Smooth muscle cell (in vitro differentiated cells): ENCODE measurements around the gene PAX7. TPM values are rescaled to one million over a fixed set of nuclear protein-coding genes. Genes with fewer than 3 reads are reported as not detected.

ENCODE experiments used
- DNase-seq: peaks from one replicate; lab custom pipeline; 2025; ENCODE audit not compliant: unreplicated experiment; lab: John Stamatoyannopoulos, UW
- H2AFZ ChIP-seq: fragments of 200-600 bp; sonication (generic); 2 replicates; pipeline ENCODE4 v1.6.0; 2016; ENCODE audit warnings: antibody characterized with exemption, low read depth, mild to moderate bottlenecking
- H3F3A ChIP-seq: fragments of 200-600 bp; sonication (generic); 2 replicates; pipeline ENCODE4 v1.6.0; 2017; ENCODE audit warnings: antibody characterized with exemption, low read depth
- H3K27ac ChIP-seq: fragments of 200-600 bp; sonication (generic); 2 replicates; pipeline ENCODE4 v1.5.1; 2016; ENCODE audit warnings: low read depth, mild to moderate bottlenecking
- H3K27me3 ChIP-seq: fragments of 200-600 bp; sonication (generic); 2 replicates; pipeline ENCODE4 v1.6.1; 2016; ENCODE audit warnings: low read depth, mild to moderate bottlenecking
- H3K36me3 ChIP-seq: fragments of 200-600 bp; sonication (generic); 2 replicates; pipeline ENCODE4 v1.5.1; 2016; ENCODE audit warnings: low read depth
- H3K4me1 ChIP-seq: fragments of 200-600 bp; sonication (generic); 2 replicates; pipeline ENCODE4 v1.5.1; 2016; ENCODE audit warnings: low read depth
- H3K4me2 ChIP-seq: fragments of 200-600 bp; sonication (generic); 2 replicates; pipeline ENCODE4 v1.6.0; 2016; ENCODE audit warnings: mild to moderate bottlenecking
- H3K4me3 ChIP-seq: fragments of 200-600 bp; sonication (generic); 2 replicates; pipeline ENCODE4 v1.5.1; 2016; ENCODE audit warnings: mild to moderate bottlenecking
- H3K79me2 ChIP-seq: fragments of 200-600 bp; sonication (generic); 2 replicates; pipeline ENCODE4 v1.6.0; 2016; ENCODE audit warnings: low read depth, mild to moderate bottlenecking
- H3K9ac ChIP-seq: fragments of 200-600 bp; sonication (generic); 2 replicates; pipeline ENCODE4 v1.6.0; 2016; ENCODE audit warnings: low read depth
- H3K9me3 ChIP-seq: fragments of 200-600 bp; sonication (generic); replicated peaks from 2 replicates; pipeline ENCODE4 v1.5.1; 2016; ENCODE audit warnings: low read depth
- H4K20me1 ChIP-seq: fragments of 200-600 bp; sonication (generic); 2 replicates; pipeline ENCODE4 v1.6.0; 2016; ENCODE audit warnings: low read depth
- CTCF ChIP-seq: fragments of 200-600 bp; sonication (generic); IDR thresholded peaks from 2 replicates; pipeline ENCODE4 v1.5.1; 2017; ENCODE audit warnings: borderline replicate concordance, mild to moderate bottlenecking, antibody characterized with exemption; ENCODE audit not compliant: insufficient read depth, poor library complexity, severe bottlenecking
- WGBS: methylation state at CpG from one replicate; pipeline ENCODE4 v1.1.7; 2016; ENCODE audit warnings: low lambda C conversion rate; 5-methylcytosine and 5-hydroxymethylcytosine counted together
- polyA plus RNA-seq: library from polyadenylated mRNA; unstranded; fragments of >200 nt; fragmentation: Nextera tagmentation; extraction: Ambion mirVana; gene quantifications from 2 replicates; pipeline ENCODE4 v1.2.1, GENCODE V29; 2016
- total RNA-seq: library from RNA; depleted of rRNA; stranded (reverse); fragments of >200 nt; gene quantifications from 2 replicates; pipeline ENCODE4 v1.2.3, GENCODE V29; 2014

Gene PAX7
- total and polyA plus RNA-seq, 2 experiments from 2014 or later: not detected

- H3K9ac ChIP-seq: no peak overlapping the region
- DNase-seq: no peak
- no peaks in the 10 kb centered on the region for H3K4me1 ChIP-seq
- H3K27me3 ChIP-seq: peaks cover 41% of the 10 kb centered on the region
- H2AFZ ChIP-seq: no peak overlapping the region
- TF ChIP-seq CTCF: no peak
- H3K4me2 ChIP-seq: no peak overlapping the region
- H3K79me2 ChIP-seq: no peaks in the 10 kb centered on the region
- H3K36me3 ChIP-seq: no peaks in the 10 kb centered on the region
- H3K27ac ChIP-seq: no peak overlapping the region
- H3K9me3 ChIP-seq: no peaks in the 10 kb centered on the region
- no peaks in the 10 kb centered on the region for H4K20me1 ChIP-seq
- no peak overlapping the region for H3K4me3 ChIP-seq
- H3F3A ChIP-seq: no peaks in the 10 kb centered on the region
- 63% methylated on average over 3 of the region's 3 CpGs for WGBS
Observed at GRCh38 chr1:18776777-18777176, 146.1 kb downstream of the PAX7 start.

- no peak overlapping the region for H3K27ac ChIP-seq
- WGBS: 82% methylated on average over 6 of the region's 6 CpGs
Observed at GRCh38 chr1:18778437-18778836, 147.8 kb downstream of the PAX7 start.

DNA sequence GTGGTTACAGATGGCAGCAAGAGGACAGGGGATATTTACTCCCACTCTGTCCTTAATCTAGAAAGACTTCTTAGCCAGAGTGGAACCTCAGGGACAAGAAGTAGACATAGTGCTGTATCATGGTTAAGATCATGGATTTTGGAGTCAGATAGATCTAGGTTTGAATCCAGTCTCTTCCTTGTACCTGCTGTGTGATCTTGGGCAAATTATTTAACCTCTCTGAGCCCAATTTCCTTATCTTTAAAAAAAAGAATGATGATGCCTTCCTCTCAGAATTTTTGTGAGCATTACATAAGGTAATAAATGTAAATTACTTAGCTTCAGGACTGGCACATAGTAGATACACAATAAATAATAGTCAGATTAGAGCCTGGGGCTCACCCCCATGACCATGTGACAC is 150.4 kb downstream of the PAX7 start:
- TF ChIP-seq CTCF: no peak
- H3K27me3 ChIP-seq: peaks cover under 1% of the 10 kb centered on the region
- H3K4me1 ChIP-seq: peaks cover 5% of the 10 kb centered on the region
- no peak overlapping the region for H3K4me2 ChIP-seq
- no peak for DNase-seq
- H2AFZ ChIP-seq: no peak overlapping the region
- H3F3A ChIP-seq: no peaks in the 10 kb centered on the region
- H3K9me3 ChIP-seq: no peaks in the 10 kb centered on the region
- no peak overlapping the region for H3K4me3 ChIP-seq
- H3K79me2 ChIP-seq: no peaks in the 10 kb centered on the region
- no peaks in the 10 kb centered on the region for H4K20me1 ChIP-seq
- no peaks in the 10 kb centered on the region for H3K36me3 ChIP-seq
- no peak overlapping the region for H3K27ac ChIP-seq
- no peak overlapping the region for H3K9ac ChIP-seq

More at GRCh38 chr1:18778437-18778836, 147.8 kb downstream of the PAX7 start:
- Histone ChIP-seq H3K4me2 (no peak overlapping the region), H2AFZ (no peak overlapping the region), H3K9me3 (no peaks in the 10 kb centered on the region), H3K4me1 (no peaks in the 10 kb centered on the region), H3K9ac (no peak overlapping the region), H3K4me3 (no peak overlapping the region), H3K79me2 (no peaks in the 10 kb centered on the region), H3K36me3 (no peaks in the 10 kb centered on the region), H3F3A (no peaks in the 10 kb centered on the region), H4K20me1 (no peaks in the 10 kb centered on the region), H3K27me3 (peaks cover 25% of the 10 kb centered on the region)
- TF ChIP-seq CTCF: no peak
- DNase-seq: no peak

- DNase-seq: no peak
- no peak overlapping the region for H3K27ac ChIP-seq
- H3K9ac ChIP-seq: no peak overlapping the region
Observed at GRCh38 chr1:18783705-18784481, 153.2 kb downstream of the PAX7 start.

More at GRCh38 chr1:18783705-18784481, 153.2 kb downstream of the PAX7 start:
- no peaks in the 10 kb centered on the region for H3K27me3 ChIP-seq
- WGBS: 32% methylated on average over 28 of the region's 28 CpGs
- H4K20me1 ChIP-seq: no peaks in the 10 kb centered on the region
- no peaks in the 10 kb centered on the region for H3F3A ChIP-seq
- H3K9me3 ChIP-seq: no peaks in the 10 kb centered on the region
- H3K36me3 ChIP-seq: no peaks in the 10 kb centered on the region
- no peaks in the 10 kb centered on the region for H3K79me2 ChIP-seq
- peak overlapping the region; percentile 48 for H3K4me3 ChIP-seq
- H3K4me1 ChIP-seq: peaks cover 5% of the 10 kb centered on the region
- peak overlapping the region; percentile 96 for H2AFZ ChIP-seq
- H3K4me2 ChIP-seq: peak overlapping the region; percentile 87
- TF ChIP-seq CTCF: no peak
